Right lobe of liver (tissue), 4 donors: ENCODE data around the gene ULBP1.
"Not testable (repeated sequence)": the region's sequence is repeated elsewhere in the genome, so short reads cannot be mapped to it uniquely, and the experiment has no call there.

ENCODE experiments used
- CTCF ChIP-seq, 4 donors: fragments of 200-600 bp in 3 of 4; fragments of 450-650 bp in 1 of 4; IDR thresholded peaks; one replicate each; pipeline versions ENCODE4 v1.5.1 to v1.8.0; 2016 to 2022; ENCODE audit warnings: antibody characterized with exemption in 4 of 4, mild to moderate bottlenecking in 2 of 4
- POLR2A ChIP-seq: fragments of 450-650 bp; IDR thresholded peaks from one replicate; pipeline ENCODE4 v1.6.1; 2017; ENCODE audit warnings: antibody characterized with exemption, mild to moderate bottlenecking
- donor health status: DM: no; HTN: no; CAD: no.
- donor health status: DM: no; HTN: no; CAD: no.
- donor health status: DM: no; HTN: yes; CAD: no.

GRCh38 chr6:149927025-149927424, 36.7 kb upstream of the ULBP1 start:
- TF ChIP-seq CTCF (IDR thresholded peaks at IDR 0.05); POLR2A: not testable (repeated sequence)
